WERI-Rb-1 (cell line): ENCODE measurements around the gene RIT2.

ENCODE experiments used
- DNase-seq: peaks from one replicate; pipeline ENCODE4 v3.0.0-alpha.2; 2020
- H3K27ac ChIP-seq: fragments of 250-450 bp; sonication (Bioruptor Pico); 2 replicates; pipeline ENCODE4 v1.5.1; 2020; ENCODE audit warnings: mild to moderate bottlenecking, moderate library complexity
- H3K27me3 ChIP-seq: fragments of 250-450 bp; sonication (Bioruptor Pico); 2 replicates; pipeline ENCODE4 v1.5.1; 2021; ENCODE audit warnings: mild to moderate bottlenecking, low read depth, moderate library complexity; ENCODE audit not compliant: insufficient read depth, severe bottlenecking
- H3K36me3 ChIP-seq: fragments of 250-450 bp; sonication (Bioruptor Pico); 2 replicates; pipeline ENCODE4 v1.5.1; 2020; ENCODE audit warnings: mild to moderate bottlenecking, moderate library complexity
- H3K4me3 ChIP-seq: 2 replicates; pipeline ENCODE4 v1.5.1; 2011; ENCODE audit warnings: low read depth, mild to moderate bottlenecking, control low read depth, low read length
- H3K9me3 ChIP-seq: fragments of 250-450 bp; sonication (Bioruptor Pico); 2 replicates; pipeline ENCODE4 v1.5.1; 2021; ENCODE audit warnings: mild to moderate bottlenecking, moderate library complexity; ENCODE audit not compliant: severe bottlenecking
- CTCF ChIP-seq: IDR thresholded peaks from 2 replicates; pipeline ENCODE4 v1.5.1; 2011; ENCODE audit warnings: low read depth, mild to moderate bottlenecking, control low read depth, inconsistent platforms, low read length

RIT2 gene

GRCh38 chr18:42778024-42778423, 337.5 kb downstream of the RIT2 start:
- Histone ChIP-seq H3K4me3 (no peak overlapping the region), H3K9me3 (no peaks in the 10 kb centered on the region)

GRCh38 chr18:42773870-42774269, 341.6 kb downstream of the RIT2 start:
- H3K36me3 ChIP-seq, result no peaks in the 10 kb centered on the region
- no peak for TF ChIP-seq CTCF
- H3K9me3 ChIP-seq, result no peaks in the 10 kb centered on the region
- H3K4me3 ChIP-seq, result no peak overlapping the region
- H3K27me3 ChIP-seq, result no peaks in the 10 kb centered on the region
- no peak overlapping the region for H3K27ac ChIP-seq
- no peak for DNase-seq

More at GRCh38 chr18:42778024-42778423, 337.5 kb downstream of the RIT2 start:
- Histone ChIP-seq H3K27ac (no peak overlapping the region), H3K36me3 (no peaks in the 10 kb centered on the region), H3K27me3 (no peaks in the 10 kb centered on the region)
- DNase-seq, result no peak
- no peak for TF ChIP-seq CTCF

- DNase-seq, result no peak
- TF ChIP-seq CTCF, result no peak
- Histone ChIP-seq H3K27ac (no peak overlapping the region), H3K9me3 (no peaks in the 10 kb centered on the region), H3K4me3 (no peak overlapping the region), H3K27me3 (no peaks in the 10 kb centered on the region), H3K36me3 (no peaks in the 10 kb centered on the region)
Observed at GRCh38 chr18:42771936-42772335, 343.5 kb downstream of the RIT2 start.

GRCh38 chr18:42765302-42765701, 350.2 kb downstream of the RIT2 start:
- no peak overlapping the region for H3K27ac ChIP-seq
- no peak for TF ChIP-seq CTCF
- H3K9me3 ChIP-seq, result no peaks in the 10 kb centered on the region
- no peak for DNase-seq
- H3K36me3 ChIP-seq, result no peaks in the 10 kb centered on the region
- H3K27me3 ChIP-seq, result no peaks in the 10 kb centered on the region
- no peak overlapping the region for H3K4me3 ChIP-seq

- no peak overlapping the region for H3K4me3 ChIP-seq
- TF ChIP-seq CTCF, result no peak
- DNase-seq, result no peak
Observed at GRCh38 chr18:42760290-42760689, 355.2 kb downstream of the RIT2 start.

GRCh38 chr18:42758852-42759251, 356.6 kb downstream of the RIT2 start:
- H3K27ac ChIP-seq, result no peak overlapping the region
- no peaks in the 10 kb centered on the region for H3K27me3 ChIP-seq
- no peaks in the 10 kb centered on the region for H3K9me3 ChIP-seq
- H3K4me3 ChIP-seq, result no peak overlapping the region
- DNase-seq, result no peak
- H3K36me3 ChIP-seq, result no peaks in the 10 kb centered on the region
- TF ChIP-seq CTCF, result no peak

More at GRCh38 chr18:42760290-42760689, 355.2 kb downstream of the RIT2 start:
- Histone ChIP-seq H3K36me3 (no peaks in the 10 kb centered on the region), H3K27me3 (no peaks in the 10 kb centered on the region), H3K9me3 (no peaks in the 10 kb centered on the region), H3K27ac (no peak overlapping the region)
